SIG-M5 (cell line): Measurements from ENCODE around the gene SLC10A6.

Source experiments
- DNase-seq: peaks from one replicate; lab custom pipeline; 2025; lab: John Stamatoyannopoulos, UW

SLC10A6 gene

DNA sequence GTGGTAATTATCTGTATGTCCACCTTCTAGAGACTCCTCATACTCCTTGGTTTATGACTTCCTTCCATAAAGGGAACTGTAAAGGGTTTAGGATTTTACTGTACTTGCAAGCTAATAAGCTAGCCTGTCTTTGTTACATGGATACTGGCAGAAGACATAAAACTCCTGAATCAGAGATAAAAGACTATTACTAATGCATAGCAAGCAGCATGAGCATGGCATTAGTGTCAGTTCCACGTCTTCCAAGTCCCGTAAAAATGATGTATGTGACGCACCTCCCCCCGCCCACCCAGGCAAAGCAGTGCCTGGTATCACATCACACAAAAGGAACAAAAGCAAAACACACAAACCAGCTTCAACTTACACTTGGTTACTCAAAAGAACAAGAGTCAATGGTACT is 71.0 kb downstream of the SLC10A6 start:
- DNase-seq, result no peak

DNA sequence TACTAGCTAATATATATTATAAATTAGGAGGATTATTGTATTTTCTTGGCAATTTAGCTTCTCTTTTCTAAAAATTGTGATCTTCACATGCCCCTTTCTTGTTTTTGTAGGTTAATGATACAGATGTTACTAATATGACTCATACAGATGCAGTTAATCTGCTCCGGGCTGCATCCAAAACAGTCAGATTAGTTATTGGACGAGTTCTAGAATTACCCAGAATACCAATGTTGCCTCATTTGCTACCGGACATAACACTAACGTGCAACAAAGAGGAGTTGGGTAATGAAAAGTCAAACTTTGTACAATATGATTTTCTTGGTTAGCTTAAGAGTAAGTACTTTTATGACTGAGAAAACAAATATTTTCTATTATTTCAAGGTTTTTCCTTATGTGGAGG is 74.1 kb downstream of the SLC10A6 start:
- no peak for DNase-seq
